Duodenal mucosa (tissue), 2 donors: ENCODE results near the gene DOLPP1.

Experiments used
- H3K27ac ChIP-seq: one replicate; pipeline ENCODE4 v1.7.0; 2013; ENCODE audit warnings: low read depth, low read length
- H3K27me3 ChIP-seq, 2 donors: one replicate each; pipeline ENCODE4 v1.7.0; 2013; ENCODE audit warnings: low read length in 2 of 2, control low read depth in 1 of 2; ENCODE audit not compliant: insufficient read depth in 2 of 2, control insufficient read depth in 1 of 2
- H3K36me3 ChIP-seq, 2 donors: one replicate each; pipeline ENCODE4 v1.7.0; 2013; ENCODE audit warnings: low read length in 2 of 2, control low read depth in 1 of 2; ENCODE audit not compliant: insufficient read depth in 2 of 2, control insufficient read depth in 1 of 2
- H3K4me1 ChIP-seq, 2 donors: one replicate each; pipeline ENCODE4 v1.7.0; 2013; ENCODE audit warnings: low read length in 2 of 2, control low read depth in 1 of 2; ENCODE audit not compliant: insufficient read depth in 2 of 2, control insufficient read depth in 1 of 2
- H3K4me3 ChIP-seq, 2 donors: one replicate each; pipeline ENCODE4 v1.7.0; 2013; ENCODE audit warnings: low read length in 2 of 2, low read depth in 1 of 2
- H3K9ac ChIP-seq, 2 donors: one replicate each; pipeline ENCODE4 v1.7.0; 2013; ENCODE audit warnings: low read length in 2 of 2, low read depth in 1 of 2
- H3K9me3 ChIP-seq, 2 donors: one replicate each; pipeline ENCODE4 v1.7.0; 2013; ENCODE audit warnings: low read length in 2 of 2, control low read depth in 1 of 2; ENCODE audit not compliant: control insufficient read depth in 1 of 2

Gene DOLPP1

GRCh38 chr9:129064499-129064908, 16.4 kb upstream of the DOLPP1 start:
- Histone ChIP-seq H3K27me3 (no peaks in the 10 kb centered on the region), H3K36me3 (peaks cover 43 to 65% of the 10 kb centered on the region in 2 donors), H3K27ac (no peak overlapping the region), H3K4me3 (no peak overlapping the region), H3K9me3 (no peaks in the 10 kb centered on the region), H3K4me1 (peaks cover 15 to 16% of the 10 kb centered on the region in 2 donors), H3K9ac (no peak overlapping the region)

- no peak overlapping the region for H3K27ac ChIP-seq
- no peaks in the 10 kb centered on the region for H3K9me3 ChIP-seq
- H3K36me3 ChIP-seq, result peaks cover 29 to 42% of the 10 kb centered on the region in 2 donors
- H3K4me1 ChIP-seq, result peaks cover 39 to 42% of the 10 kb centered on the region in 2 donors
- no peak overlapping the region for H3K4me3 ChIP-seq
- no peaks in the 10 kb centered on the region for H3K27me3 ChIP-seq
- no peak overlapping the region for H3K9ac ChIP-seq
Observed at GRCh38 chr9:129068110-129068509, 12.8 kb upstream of the DOLPP1 start.

- Histone ChIP-seq H3K27me3 (no peaks in the 10 kb centered on the region), H3K9ac (peak overlapping the region; percentile 51 to 63), H3K27ac (peak overlapping the region; percentile 79), H3K4me3 (peak overlapping the region; percentile 23 to 35), H3K4me1 (peaks cover 39 to 42% of the 10 kb centered on the region in 2 donors), H3K36me3 (peaks cover 29 to 36% of the 10 kb centered on the region in 2 donors), H3K9me3 (no peaks in the 10 kb centered on the region)
Observed at GRCh38 chr9:129068990-129069861, 11.7 kb upstream of the DOLPP1 start.

- H3K4me1 ChIP-seq, result peaks cover 39 to 42% of the 10 kb centered on the region in 2 donors
- H3K9ac ChIP-seq, result peak overlapping the region; percentile 51 to 63
- H3K27ac ChIP-seq, result peak overlapping the region; percentile 71
- no peaks in the 10 kb centered on the region for H3K9me3 ChIP-seq
- H3K4me3 ChIP-seq, result peak overlapping the region in 1 of 2 donors; percentile 35
- H3K36me3 ChIP-seq, result peaks cover 29 to 31% of the 10 kb centered on the region in 2 donors
- H3K27me3 ChIP-seq, result no peaks in the 10 kb centered on the region
Observed at GRCh38 chr9:129069862-129070641, 10.9 kb upstream of the DOLPP1 start.

GRCh38 chr9:129070696-129071525, 10.0 kb upstream of the DOLPP1 start:
- Histone ChIP-seq H3K4me3 (no peak overlapping the region), H3K4me1 (peaks cover 45 to 46% of the 10 kb centered on the region in 2 donors), H3K9me3 (no peaks in the 10 kb centered on the region), H3K27ac (no peak overlapping the region), H3K9ac (no peak overlapping the region), H3K27me3 (no peaks in the 10 kb centered on the region), H3K36me3 (peaks cover 23 to 26% of the 10 kb centered on the region in 2 donors)

GRCh38 chr9:129071526-129072126, 9.3 kb upstream of the DOLPP1 start:
- Histone ChIP-seq H3K4me3 (no peak overlapping the region), H3K4me1 (peaks cover 51 to 52% of the 10 kb centered on the region in 2 donors), H3K27me3 (no peaks in the 10 kb centered on the region), H3K9ac (no peak overlapping the region), H3K9me3 (no peaks in the 10 kb centered on the region), H3K27ac (no peak overlapping the region), H3K36me3 (peaks cover 22 to 23% of the 10 kb centered on the region in 2 donors)

GRCh38 chr9:129072171-129072570, 8.7 kb upstream of the DOLPP1 start:
- Histone ChIP-seq H3K4me3 (no peak overlapping the region), H3K36me3 (peaks cover 20 to 21% of the 10 kb centered on the region in 2 donors), H3K27ac (no peak overlapping the region), H3K9ac (no peak overlapping the region), H3K9me3 (no peaks in the 10 kb centered on the region), H3K4me1 (peaks cover 57% of the 10 kb centered on the region in 2 donors), H3K27me3 (no peaks in the 10 kb centered on the region)

GRCh38 chr9:129073404-129073803, 7.5 kb upstream of the DOLPP1 start:
- H3K9me3 ChIP-seq, result no peaks in the 10 kb centered on the region
- H3K27me3 ChIP-seq, result no peaks in the 10 kb centered on the region
- no peak overlapping the region for H3K27ac ChIP-seq
- H3K9ac ChIP-seq, result no peak overlapping the region
- peaks cover 56 to 58% of the 10 kb centered on the region in 2 donors for H3K4me1 ChIP-seq
- peaks cover 8 to 9% of the 10 kb centered on the region in 2 donors for H3K36me3 ChIP-seq
- H3K4me3 ChIP-seq, result no peak overlapping the region

- peaks cover 56 to 57% of the 10 kb centered on the region in 2 donors for H3K4me1 ChIP-seq
- no peak overlapping the region for H3K9ac ChIP-seq
- no peaks in the 10 kb centered on the region for H3K27me3 ChIP-seq
- no peak overlapping the region for H3K4me3 ChIP-seq
- H3K9me3 ChIP-seq, result no peaks in the 10 kb centered on the region
- peaks cover 4 to 5% of the 10 kb centered on the region in 2 donors for H3K36me3 ChIP-seq
- H3K27ac ChIP-seq, result no peak overlapping the region
Observed at GRCh38 chr9:129074106-129074505, 6.8 kb upstream of the DOLPP1 start.
